Colonic mucosa (tissue), 4 donors: ENCODE measurements around the gene OTOP3. TPM values are rescaled to one million over a fixed set of nuclear protein-coding genes. Genes with fewer than 3 reads are reported as not detected.
"Not testable (repeated sequence)": the region's sequence is repeated elsewhere in the genome, so short reads cannot be mapped to it uniquely, and the experiment has no call there.

Experiments
- DNase-seq: peaks from one replicate; pipeline ENCODE4 v3.0.0-alpha.2; 2020
- H3K27ac ChIP-seq: fragments of 200-600 bp; one replicate; pipeline ENCODE4 v1.8.0; 2021
- H3K27me3 ChIP-seq: fragments of 200-600 bp; one replicate; pipeline ENCODE4 v1.8.0; 2021
- H3K36me3 ChIP-seq: fragments of 200-600 bp; one replicate; pipeline ENCODE4 v1.8.0; 2021
- H3K4me1 ChIP-seq: fragments of 200-600 bp; one replicate; pipeline ENCODE4 v1.8.0; 2021; ENCODE audit warnings: mild to moderate bottlenecking
- H3K4me3 ChIP-seq: fragments of 200-600 bp; one replicate; pipeline ENCODE4 v1.8.0; 2021
- H3K9ac ChIP-seq, 2 donors: one replicate each; pipeline ENCODE4 v1.7.0; 2013; ENCODE audit warnings: control low read depth in 2 of 2, low read depth in 2 of 2, low read length in 2 of 2
- H3K9me3 ChIP-seq: fragments of 200-600 bp; one replicate; pipeline ENCODE4 v1.8.0; 2021
- intact Hi-C: fragments of 100-400 bp; cut with DNase I; formaldehyde crosslinking; loops from one replicate; pipeline ENCODE4 v1.14.1; 2022
- total RNA-seq, 2 donors: library from RNA; stranded (reverse); fragmentation: NEBNext Ultra II Directional in 1 of 2; extraction: Animal tissue kit (Norgen Biotek cat#: 25700) in 1 of 2; gene quantifications; one replicate each; pipeline ENCODE4 v1.2.1, GENCODE V29; 2021
- TF ChIP-seq, protein P1 (sequence below): fragments of 200-600 bp; IDR thresholded peaks from one replicate; pipeline ENCODE4 v1.8.0; 2022; ENCODE audit warnings: antibody characterized with exemption, mild to moderate bottlenecking
- donor health status: healthy.
- donor health status: DM: no; HTN: no; CAD: no.
- donor health status: DM: no; HTN: no; CAD: no.

The OTOP3 gene
- total RNA-seq, 2 donors from 2014 or later, result 0.40 TPM; not detected in 1

DNA sequence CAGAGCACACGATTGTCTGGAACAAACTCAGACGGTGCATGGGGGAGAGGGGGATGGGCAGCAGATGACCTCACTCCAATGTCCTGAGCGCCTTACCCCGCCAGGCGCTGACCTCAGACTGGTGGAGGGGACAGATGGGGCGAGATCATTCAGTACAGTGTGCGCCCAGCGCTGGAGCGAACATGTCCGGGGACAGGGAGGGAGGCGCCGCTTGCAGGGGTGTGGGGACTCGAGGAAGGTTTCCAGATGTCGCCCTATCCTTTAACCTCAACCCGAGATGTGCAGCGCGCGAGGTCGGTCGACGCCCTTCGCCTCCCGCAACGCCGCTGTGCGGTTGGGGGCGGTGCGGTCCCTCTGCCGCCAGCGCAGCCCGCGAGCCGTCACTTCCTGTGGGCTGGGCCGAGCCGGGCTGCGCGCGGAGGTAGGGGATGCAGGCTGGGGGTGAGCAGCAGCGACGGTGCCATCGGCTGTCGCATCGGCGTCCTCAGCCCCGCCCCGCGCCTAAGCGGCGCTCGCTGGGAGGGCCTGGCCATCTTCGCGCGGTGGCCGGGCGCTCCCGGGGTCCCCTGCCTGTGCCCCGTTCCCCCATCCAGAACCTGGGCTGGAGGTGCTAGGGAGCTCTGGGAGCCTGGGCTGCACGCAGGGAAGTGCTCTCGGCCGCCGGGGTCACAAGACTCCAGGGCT lies 46.4 kb downstream of the OTOP3 start:
- TF ChIP-seq, protein P1, sequence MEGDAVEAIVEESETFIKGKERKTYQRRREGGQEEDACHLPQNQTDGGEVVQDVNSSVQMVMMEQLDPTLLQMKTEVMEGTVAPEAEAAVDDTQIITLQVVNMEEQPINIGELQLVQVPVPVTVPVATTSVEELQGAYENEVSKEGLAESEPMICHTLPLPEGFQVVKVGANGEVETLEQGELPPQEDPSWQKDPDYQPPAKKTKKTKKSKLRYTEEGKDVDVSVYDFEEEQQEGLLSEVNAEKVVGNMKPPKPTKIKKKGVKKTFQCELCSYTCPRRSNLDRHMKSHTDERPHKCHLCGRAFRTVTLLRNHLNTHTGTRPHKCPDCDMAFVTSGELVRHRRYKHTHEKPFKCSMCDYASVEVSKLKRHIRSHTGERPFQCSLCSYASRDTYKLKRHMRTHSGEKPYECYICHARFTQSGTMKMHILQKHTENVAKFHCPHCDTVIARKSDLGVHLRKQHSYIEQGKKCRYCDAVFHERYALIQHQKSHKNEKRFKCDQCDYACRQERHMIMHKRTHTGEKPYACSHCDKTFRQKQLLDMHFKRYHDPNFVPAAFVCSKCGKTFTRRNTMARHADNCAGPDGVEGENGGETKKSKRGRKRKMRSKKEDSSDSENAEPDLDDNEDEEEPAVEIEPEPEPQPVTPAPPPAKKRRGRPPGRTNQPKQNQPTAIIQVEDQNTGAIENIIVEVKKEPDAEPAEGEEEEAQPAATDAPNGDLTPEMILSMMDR, result no peak
- no peaks in the 10 kb centered on the region for H3K27me3 ChIP-seq
- peaks cover 6% of the 10 kb centered on the region for H3K4me1 ChIP-seq
- DNase-seq, result peak; percentile 75
- intact Hi-C loops, result no loop called here
- H3K9me3 ChIP-seq, result no peaks in the 10 kb centered on the region
- H3K27ac ChIP-seq, result peak overlapping the region; percentile 66
- H3K36me3 ChIP-seq, result no peaks in the 10 kb centered on the region
- H3K9ac ChIP-seq, result peak overlapping the region; percentile 85 to 91
- H3K4me3 ChIP-seq, result peak overlapping the region; percentile 53

DNA sequence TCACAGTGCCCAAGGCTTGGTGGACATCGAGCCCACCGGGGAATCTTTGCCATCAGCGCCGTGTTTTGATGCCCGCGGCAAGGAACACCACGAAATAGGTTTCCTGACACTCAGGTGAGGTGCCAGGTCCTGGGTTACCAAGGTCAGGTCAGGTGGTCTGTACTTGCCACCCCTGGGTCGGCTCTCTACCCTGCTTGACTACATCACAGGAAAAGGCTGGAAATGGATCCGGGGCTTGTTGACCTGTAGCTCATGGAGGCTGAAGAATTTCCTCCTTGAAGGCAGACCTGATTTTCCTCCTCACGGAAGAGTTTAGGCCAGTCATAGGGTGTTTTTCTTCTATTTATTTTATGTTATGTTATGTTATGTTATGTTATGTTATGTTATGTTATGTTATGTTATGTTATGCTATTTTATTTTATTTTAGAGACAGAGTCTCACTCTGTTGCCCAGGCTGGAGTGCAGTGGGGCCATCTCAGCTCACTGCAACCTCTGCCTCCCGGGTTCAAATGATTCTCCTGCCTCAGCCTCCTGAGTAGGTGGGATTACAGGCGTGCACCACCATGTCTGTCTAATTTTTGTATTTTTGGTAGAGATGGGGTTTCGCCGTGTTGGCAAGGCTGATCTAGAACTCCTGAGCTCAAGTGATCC lies 47.1 kb downstream of the OTOP3 start:
- peak overlapping the region; percentile 66 for H3K27ac ChIP-seq
- H3K27me3 ChIP-seq, H3K4me1 ChIP-seq, H3K9me3 ChIP-seq, DNase-seq, intact Hi-C loops, H3K36me3 ChIP-seq: not testable (repeated sequence)
- peak overlapping the region; percentile 53 for H3K4me3 ChIP-seq
- peak overlapping the region; percentile 85 to 91 for H3K9ac ChIP-seq

DNA sequence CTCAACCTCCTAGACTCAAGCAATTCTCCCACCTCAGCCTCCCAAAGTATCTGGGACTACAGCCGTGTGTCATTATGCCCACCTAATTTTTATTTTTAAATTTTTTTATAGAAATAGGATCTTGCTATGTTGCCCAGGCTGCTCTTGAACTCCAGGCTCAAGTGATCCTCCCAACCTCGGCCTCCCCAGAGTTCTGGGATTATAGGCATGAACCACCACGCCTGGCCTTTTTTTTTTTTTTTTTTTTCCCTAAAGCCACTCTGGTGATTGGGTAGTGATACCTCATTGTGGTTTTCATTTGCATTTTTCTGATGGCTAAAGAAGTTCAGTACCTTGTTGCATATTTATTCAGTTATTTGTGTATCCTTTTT lies 50.5 kb downstream of the OTOP3 start:
- TF ChIP-seq, protein P1, result no peak
- Histone ChIP-seq H3K4me1 (peaks cover 9% of the 10 kb centered on the region), H3K9ac (no peak overlapping the region), H3K27me3 (no peaks in the 10 kb centered on the region), H3K27ac (no peak overlapping the region), H3K9me3 (no peaks in the 10 kb centered on the region), H3K36me3 (no peaks in the 10 kb centered on the region), H3K4me3 (no peak overlapping the region)
- DNase-seq, result no peak
- intact Hi-C loops, result no loop called here

DNA sequence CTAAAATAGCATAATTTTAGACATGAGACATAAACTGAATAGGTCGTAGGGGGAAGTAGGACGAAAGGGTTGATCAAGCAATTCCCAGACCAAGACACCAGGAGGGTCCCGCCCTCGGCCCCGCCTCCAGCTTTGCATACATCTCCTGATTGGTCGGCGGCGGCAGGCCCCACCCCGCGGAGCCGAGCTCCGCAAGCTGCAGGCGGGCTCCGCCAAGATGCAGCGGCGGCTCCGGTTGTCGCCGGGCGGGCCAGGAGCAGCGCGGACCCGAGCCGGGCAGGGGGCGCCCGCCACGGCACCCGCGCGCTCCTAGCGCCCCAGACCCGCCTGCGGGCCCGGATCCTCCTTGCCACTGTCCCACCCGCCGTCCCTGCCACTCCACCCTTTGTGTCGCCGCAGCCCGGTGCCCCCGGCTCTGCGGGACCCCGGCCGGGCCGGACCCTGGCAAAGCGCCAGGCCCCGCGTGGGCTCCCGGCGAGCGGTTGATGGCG lies 51.8 kb downstream of the OTOP3 start, which contains the start of gene CDR2L:
TSS of gene CDR2L (plus strand) at position 215 of the 491 bp plus-strand sequence. CDS start 412 bp downstream, outside the sequence.
- H3K9me3 ChIP-seq, result no peaks in the 10 kb centered on the region
- TF ChIP-seq, protein P1, result no peak
- peaks cover 3% of the 10 kb centered on the region for H3K4me1 ChIP-seq
- intact Hi-C loops, result no loop called here
- peak within 1 kb of the TSS; percentile 66 for H3K4me3 ChIP-seq
- H3K36me3 ChIP-seq, result no peaks in the 10 kb centered on the region
- H3K27ac ChIP-seq, result peak within 1 kb of the TSS; percentile 79
- H3K27me3 ChIP-seq, result no peaks in the 10 kb centered on the region
- peak within 1 kb of the TSS; percentile 68 to 81 for H3K9ac ChIP-seq
- DNase-seq, result peak; percentile 98

DNA sequence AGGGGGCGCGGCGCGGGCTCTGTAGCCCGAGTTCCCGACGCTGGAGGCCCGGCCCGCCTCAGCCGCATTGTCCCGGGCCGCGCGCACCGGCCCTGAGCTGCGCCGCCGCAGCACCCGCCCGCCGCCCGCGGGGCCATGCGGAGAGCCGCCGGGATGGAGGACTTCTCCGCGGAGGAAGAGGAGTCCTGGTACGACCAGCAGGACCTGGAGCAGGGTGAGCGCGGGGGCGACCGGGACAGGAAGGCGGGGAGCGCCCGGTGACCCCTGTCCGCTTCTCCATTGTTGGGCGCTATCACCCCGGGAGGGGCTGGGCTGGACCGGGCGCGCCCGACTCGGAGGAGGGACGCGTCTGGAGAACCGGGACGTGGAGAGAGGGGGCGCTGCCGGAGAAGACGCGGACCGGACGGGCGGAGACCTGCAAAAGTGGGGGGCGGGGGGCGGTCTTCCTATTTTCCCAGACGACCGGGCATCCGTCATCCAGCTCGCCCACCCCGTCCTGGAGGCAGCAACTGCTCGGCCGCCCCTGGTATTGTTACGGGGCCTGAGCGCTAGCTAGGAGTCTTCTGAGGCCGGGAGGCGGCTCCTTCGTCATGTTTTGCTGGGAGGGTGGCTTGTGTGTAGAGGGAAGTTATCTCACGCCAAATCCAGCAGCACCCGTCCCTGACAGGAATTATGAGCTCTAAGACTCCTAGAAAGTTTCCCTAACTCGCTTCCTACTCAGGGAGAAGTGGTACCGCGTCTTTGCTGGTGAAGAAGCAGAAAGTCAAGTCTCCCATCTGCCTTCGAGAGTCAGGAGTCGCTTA lies 52.4 kb downstream of the OTOP3 start:
- H3K9ac ChIP-seq, result peak overlapping the region; percentile 68 to 81
- peak overlapping the region; percentile 79 for H3K27ac ChIP-seq
- intact Hi-C loops, result no loop called here
- H3K27me3 ChIP-seq, result no peaks in the 10 kb centered on the region
- no peaks in the 10 kb centered on the region for H3K36me3 ChIP-seq
- H3K9me3 ChIP-seq, result no peaks in the 10 kb centered on the region
- TF ChIP-seq, protein P1, result no peak
- H3K4me1 ChIP-seq, result peaks cover 3% of the 10 kb centered on the region
- H3K4me3 ChIP-seq, result peak overlapping the region; percentile 66
- peak; percentile 79 for DNase-seq
